HL-60/S4 treated with phorbol 12-myristate 13-acetate at 8.2 ng/mL for 4 days and 3 days (cell line): ENCODE results near the gene RUNX2.
"Not testable (repeated sequence)": the region's sequence is repeated elsewhere in the genome, so short reads cannot be mapped to it uniquely, and the experiment has no call there.

Experiments
- in situ Hi-C: fragments of 300-500 bp; cut with MboI; formaldehyde crosslinking; loops from 2 replicates; pipeline ENCODE4 v1.15.0; 2022; ENCODE audit warnings: low sequenced_read_pairs

The RUNX2 gene

GRCh38 chr6:45327956-45328522, at the start of gene RUNX2:
Gene RUNX2, plus strand, starts transcription at chr6:45328330. Its CDS starts 397 bp downstream, at chr6:45328727.
- in situ Hi-C loops, result no loop called here

GRCh38 chr6:45278367-45278766, 49.8 kb upstream of the RUNX2 start:
- in situ Hi-C loops, result no loop called here

GRCh38 chr6:45286707-45287106, 41.4 kb upstream of the RUNX2 start:
- in situ Hi-C loops, result not testable (repeated sequence)

- in situ Hi-C loops, result no loop called here
Observed at GRCh38 chr6:45289751-45290514, 38.2 kb upstream of the RUNX2 start.

- in situ Hi-C loops, result no loop called here
Observed at GRCh38 chr6:45293306-45293705, 34.8 kb upstream of the RUNX2 start.

GRCh38 chr6:45294065-45294701, 33.9 kb upstream of the RUNX2 start:
- in situ Hi-C loops, result not testable (repeated sequence)

GRCh38 chr6:45297320-45297719, 30.8 kb upstream of the RUNX2 start:
- in situ Hi-C loops, result no loop called here

- in situ Hi-C loops, result no loop called here
Observed at GRCh38 chr6:45299096-45299581, 29.0 kb upstream of the RUNX2 start.

- in situ Hi-C loops, result no loop called here
Observed at GRCh38 chr6:45300736-45301135, 27.4 kb upstream of the RUNX2 start.

GRCh38 chr6:45301348-45302142, 26.6 kb upstream of the RUNX2 start:
- in situ Hi-C loops, result no loop called here

GRCh38 chr6:45302832-45303231, 25.3 kb upstream of the RUNX2 start:
- in situ Hi-C loops, result no loop called here

- in situ Hi-C loops, result no loop called here
Observed at GRCh38 chr6:45305546-45305945, 22.6 kb upstream of the RUNX2 start.

GRCh38 chr6:45310118-45310788, 17.9 kb upstream of the RUNX2 start:
- in situ Hi-C loops, result no loop called here

- in situ Hi-C loops, result no loop called here
Observed at GRCh38 chr6:45314146-45314545, 14.0 kb upstream of the RUNX2 start.

GRCh38 chr6:45320349-45320748, 7.8 kb upstream of the RUNX2 start:
- in situ Hi-C loops, result no loop called here

- in situ Hi-C loops, result no loop called here
Observed at GRCh38 chr6:45323656-45324224, 4.4 kb upstream of the RUNX2 start.

- in situ Hi-C loops, result no loop called here
Observed at GRCh38 chr6:45326698-45327417, 1.3 kb upstream of the RUNX2 start.

- in situ Hi-C loops, result no loop called here
Observed at GRCh38 chr6:45328523-45328922, 393 bp downstream of the RUNX2 start.

- in situ Hi-C loops, result no loop called here
Observed at GRCh38 chr6:45344900-45345299, 16.8 kb downstream of the RUNX2 start.
